GM19193 (cell line): ENCODE measurements around the gene EFCAB6.

Source experiments
- POLR2A ChIP-seq: IDR thresholded peaks from 4 replicates; pipeline ENCODE4 v1.6.1; 2011; ENCODE audit not compliant: insufficient read depth, insufficient read length; ENCODE audit errors: extremely low read depth

The EFCAB6 gene

GRCh38 chr22:43851058-43851978, 39.2 kb upstream of the EFCAB6 start:
- TF ChIP-seq POLR2A: no peak

GRCh38 chr22:43850529-43850928, 38.4 kb upstream of the EFCAB6 start:
- TF ChIP-seq POLR2A: no peak

GRCh38 chr22:43849731-43850130, 37.6 kb upstream of the EFCAB6 start:
- no peak for TF ChIP-seq POLR2A

- TF ChIP-seq POLR2A: no peak
These were observed 36.5 kb upstream of the EFCAB6 start for GRCh38 chr22:43848366-43849171.

GRCh38 chr22:43847376-43848289, 35.5 kb upstream of the EFCAB6 start:
- TF ChIP-seq POLR2A: no peak

GRCh38 chr22:43846966-43847365, 34.9 kb upstream of the EFCAB6 start:
- no peak for TF ChIP-seq POLR2A

- TF ChIP-seq POLR2A: no peak
These were observed 33.9 kb upstream of the EFCAB6 start for GRCh38 chr22:43845981-43846380.

- TF ChIP-seq POLR2A: no peak
These were observed 32.7 kb upstream of the EFCAB6 start for GRCh38 chr22:43844560-43845545.

- TF ChIP-seq POLR2A: no peak
These were observed 31.9 kb upstream of the EFCAB6 start for GRCh38 chr22:43843783-43844530.

- no peak for TF ChIP-seq POLR2A
These were observed 29.6 kb upstream of the EFCAB6 start for GRCh38 chr22:43841742-43842141.

- TF ChIP-seq POLR2A: no peak
These were observed 28.7 kb upstream of the EFCAB6 start for GRCh38 chr22:43840851-43841250.

GRCh38 chr22:43840431-43840830, 28.3 kb upstream of the EFCAB6 start:
- TF ChIP-seq POLR2A: no peak

GRCh38 chr22:43839781-43840180, 27.7 kb upstream of the EFCAB6 start:
- TF ChIP-seq POLR2A: no peak
